ENCODE data around the gene PIGP. TPM values are rescaled to one million over a fixed set of nuclear protein-coding genes. Genes with fewer than 3 reads are reported as not detected.

PIGP gene
- total RNA-seq (21.7 and 22.7 TPM in 2 replicates), polyA plus RNA-seq (11.5 and 15.8 TPM in 2 replicates), polyA minus RNA-seq (7.4 and 13.3 TPM in 2 replicates)
- total RNA-seq (2013), result 15.7 TPM

- intact Hi-C loops (cut with micrococcal nuclease), result loop anchor here (1.0 to 10.0 kb wide), 9 partner anchors 84 to 918 kb away; partner anchors contain the start of genes DOP1B, DYRK1A, HLCS and VPS26C
- peak within 1 kb of the TSS; percentile 98 for H3K4me3 Mint-ChIP-seq
- POLR2A ChIA-PET, result no interaction called here
- CTCF ChIA-PET, result no interaction called here
- H3K79me2 ChIP-seq (ENCODE audit: control insufficient read depth, insufficient read depth, low read length), result peaks cover 61% of the 10 kb centered on the region
- no peaks in the 10 kb centered on the region for H3K9me3 ChIP-seq (ENCODE audit: control extremely low read depth in 1 of 3, control insufficient read depth in 2 of 3, insufficient read depth in 1 of 3, low read length in 2 of 3)
- H3K4me1 ChIP-seq (ENCODE audit: control insufficient read depth in 2 of 2, insufficient read depth in 2 of 2, low read length in 2 of 2), result peaks cover 22 to 23% of the 10 kb centered on the region in 2 donors
- H2AFZ ChIP-seq (ENCODE audit: insufficient read depth, low read depth, low read length, poor library complexity, severe bottlenecking), result peak within 1 kb of the TSS; percentile 85
- no peaks in the 10 kb centered on the region for H3K9me3 Mint-ChIP-seq (ENCODE audit: insufficient read depth)
- H3K4me3 ChIP-seq (ENCODE audit: control extremely low read depth in 1 of 5, extremely low read depth in 1 of 5, insufficient read depth in 1 of 5, low read depth in 2 of 5, low read length in 4 of 5), result peak within 1 kb of the TSS; percentile 80 to 92 (median 86)
- peaks cover 46% of the 10 kb centered on the region for H3K4me1 Mint-ChIP-seq
- H3K4me2 ChIP-seq (replicated peaks; ENCODE audit: low read depth, low read length, poor library complexity, severe bottlenecking), result peak within 1 kb of the TSS; percentile 89
- peak within 1 kb of the TSS; percentile 99 for H3K27ac Mint-ChIP-seq
- peaks cover 0 to 11% of the 10 kb centered on the region in 2 experiments for H3K36me3 ChIP-seq (replicated peaks in 1 of 2; ENCODE audit: control extremely low read depth in 1 of 2, control insufficient read depth in 1 of 2, extremely low read depth in 1 of 2, insufficient read depth in 2 of 2, low read length in 1 of 2)
- peak within 1 kb of the TSS; percentile 98 for H3K27ac ChIP-seq (ENCODE audit: low read length in 2 of 2)
- ATAC-seq (ENCODE audit: low read depth) (peak; percentile 67), DNase-seq (peak; percentile 98)
- H3K9ac ChIP-seq (ENCODE audit: low read length), result peak within 1 kb of the TSS; percentile 93
- no peaks in the 10 kb centered on the region for H3K27me3 Mint-ChIP-seq
- no peak for TF ChIP-seq CTCF (IDR thresholded peaks at IDR 0.05)
- no peak for TF ChIP-seq EZH2 (IDR thresholded peaks at IDR 0.05; ENCODE audit: borderline replicate concordance, insufficient read depth, low read depth, low read length, poor library complexity, severe bottlenecking)
- H4K20me1 ChIP-seq (ENCODE audit: control insufficient read depth, insufficient read depth, low read length, poor library complexity, severe bottlenecking), result peaks cover 12% of the 10 kb centered on the region
- under 1% methylated on average over 61 of the region's 61 CpGs for WGBS (ENCODE audit: insufficient coverage)
- H3K27me3 ChIP-seq (replicated peaks in 1 of 4; ENCODE audit: control extremely low read depth in 1 of 4, control insufficient read depth in 3 of 4, insufficient read depth in 4 of 4, low read length in 3 of 4), result no peaks in the 10 kb centered on the region
Measured at GRCh38 chr21:37072988-37073416, at the start of gene PIGP, which contains the start of gene TTC3. TSS of gene PIGP (minus strand) at chr21:37073071. CDS start at chr21:37072515, 556 bp downstream. TSS of gene TTC3 (plus strand) at chr21:37073254. CDS start at chr21:37087258, 14,004 bp downstream.

GRCh38 chr21:37119421-37120218, 46.7 kb upstream of the PIGP start:
- Histone ChIP-seq H3K27ac (ENCODE audit: low read length in 2 of 2) (no peak overlapping the region), H3K79me2 (ENCODE audit: control insufficient read depth, insufficient read depth, low read length) (no peaks in the 10 kb centered on the region), H3K9ac (ENCODE audit: low read length) (no peak overlapping the region), H3K36me3 (replicated peaks in 1 of 2; ENCODE audit: control extremely low read depth in 1 of 2, control insufficient read depth in 1 of 2, extremely low read depth in 1 of 2, insufficient read depth in 2 of 2, low read length in 1 of 2) (peaks cover 2 to 12% of the 10 kb centered on the region in 2 experiments), H4K20me1 (ENCODE audit: control insufficient read depth, insufficient read depth, low read length, poor library complexity, severe bottlenecking) (no peaks in the 10 kb centered on the region), H3K4me1 (ENCODE audit: control insufficient read depth in 2 of 2, insufficient read depth in 2 of 2, low read length in 2 of 2) (no peaks in the 10 kb centered on the region), H3K4me2 (replicated peaks; ENCODE audit: low read depth, low read length, poor library complexity, severe bottlenecking) (no peak overlapping the region), H3K27me3 (replicated peaks in 1 of 4; ENCODE audit: control extremely low read depth in 1 of 4, control insufficient read depth in 3 of 4, insufficient read depth in 4 of 4, low read length in 3 of 4) (no peaks in the 10 kb centered on the region), H3K9me3 (ENCODE audit: control extremely low read depth in 1 of 3, control insufficient read depth in 2 of 3, insufficient read depth in 1 of 3, low read length in 2 of 3) (no peaks in the 10 kb centered on the region), H3K4me3 (ENCODE audit: control extremely low read depth in 1 of 5, extremely low read depth in 1 of 5, insufficient read depth in 1 of 5, low read depth in 2 of 5, low read length in 4 of 5) (no peak overlapping the region), H2AFZ (ENCODE audit: insufficient read depth, low read depth, low read length, poor library complexity, severe bottlenecking) (no peak overlapping the region)
- H3K9me3 Mint-ChIP-seq (ENCODE audit: insufficient read depth), result no peaks in the 10 kb centered on the region
- no peaks in the 10 kb centered on the region for H3K4me1 Mint-ChIP-seq
- POLR2A ChIA-PET, result no interaction called here
- TF ChIP-seq CTCF (IDR thresholded peaks at IDR 0.05), result no peak
- TF ChIP-seq EZH2 (IDR thresholded peaks at IDR 0.05; ENCODE audit: borderline replicate concordance, insufficient read depth, low read depth, low read length, poor library complexity, severe bottlenecking), result no peak
- H3K4me3 Mint-ChIP-seq, result no peak overlapping the region
- CTCF ChIA-PET, result no interaction called here
- no peak overlapping the region for H3K27ac Mint-ChIP-seq
- intact Hi-C loops (cut with micrococcal nuclease), result no loop called here
- DNase-seq, result no peak
- ATAC-seq (ENCODE audit: low read depth), result no peak
- no peaks in the 10 kb centered on the region for H3K27me3 Mint-ChIP-seq
- 93% methylated on average over 4 of the region's 6 CpGs for WGBS (ENCODE audit: insufficient coverage)

Data from B cell (primary cell).